Measurements from ENCODE around the gene ADAMTS18. TPM values are rescaled to one million over a fixed set of nuclear protein-coding genes. Genes with fewer than 3 reads are reported as not detected.

The ADAMTS18 gene
- total RNA-seq, 4 donors from 2014 or later, result 2.8 to 21.1 (median 7.8) TPM

- TF ChIP-seq CTCF (IDR thresholded peaks at IDR 0.05), result no peak
- DNase-seq (ENCODE audit: low spot score) (no peak), ATAC-seq (ENCODE audit: low FRiP score) (no peak)
Measured at GRCh38 chr16:77359065-77359502, 75.8 kb downstream of the ADAMTS18 start.

DNA sequence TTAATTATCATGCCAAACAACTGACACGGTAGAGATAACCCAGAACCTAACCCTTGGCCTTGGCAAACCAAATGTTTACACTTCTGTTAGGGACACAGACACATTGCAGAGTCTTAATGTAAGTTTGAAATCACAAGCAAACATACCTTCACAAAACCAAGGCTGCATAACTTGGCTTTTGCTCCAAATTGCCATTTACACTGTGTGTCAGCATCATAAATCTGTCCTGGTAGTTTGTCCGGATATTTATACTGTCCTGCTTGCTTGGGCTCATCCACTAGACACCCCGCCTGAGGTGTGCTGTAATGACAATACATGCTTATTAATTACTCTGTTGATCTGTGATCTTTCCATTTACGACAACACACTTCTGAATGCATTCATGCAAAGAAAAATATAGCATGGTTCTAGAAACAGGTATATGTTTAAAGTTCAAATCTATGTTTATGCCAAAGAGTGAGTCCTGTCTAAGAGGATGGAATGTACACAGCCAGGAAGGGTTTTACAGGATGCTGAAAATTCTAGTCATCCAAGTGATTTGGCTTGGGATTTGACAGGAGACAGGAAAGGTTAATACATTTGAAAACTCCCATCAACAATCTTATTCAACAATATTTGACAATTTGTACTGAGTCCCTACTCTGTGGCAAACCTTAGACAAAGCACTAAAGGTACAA is 81.1 kb downstream of the ADAMTS18 start:
- no peak for ATAC-seq (ENCODE audit: low FRiP score)
- no peak for DNase-seq (ENCODE audit: low spot score)
- no peak for TF ChIP-seq CTCF (IDR thresholded peaks at IDR 0.05)

GRCh38 chr16:77344341-77344740 is 90.5 kb downstream of the ADAMTS18 start:
- ATAC-seq (ENCODE audit: low FRiP score) (no peak), DNase-seq (ENCODE audit: low spot score) (no peak)

DNA sequence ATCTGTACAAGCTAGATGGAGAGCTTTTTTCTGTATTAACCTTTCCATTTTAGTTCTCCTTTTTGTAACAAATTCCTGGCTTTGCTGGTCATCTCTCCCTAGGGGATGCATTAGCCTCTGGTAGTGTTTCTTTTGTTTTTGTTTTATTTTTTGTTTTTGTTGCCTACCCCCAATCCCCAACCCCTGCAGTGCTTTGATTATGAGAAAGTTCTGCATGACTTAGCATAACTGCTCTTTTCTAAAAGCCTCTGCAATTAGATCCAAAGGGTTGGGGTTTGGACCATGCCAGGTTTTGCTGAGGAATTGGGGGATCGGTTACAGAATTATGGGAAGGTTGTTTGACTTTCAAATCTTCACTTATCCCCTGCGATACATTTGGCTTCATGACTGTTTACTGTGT is 98.2 kb downstream of the ADAMTS18 start:
- ATAC-seq (ENCODE audit: low FRiP score), result no peak
- no peak for DNase-seq (ENCODE audit: low spot score)
- no peak for TF ChIP-seq CTCF (IDR thresholded peaks at IDR 0.05)

More at GRCh38 chr16:77344341-77344740, 90.5 kb downstream of the ADAMTS18 start:
- TF ChIP-seq CTCF (IDR thresholded peaks at IDR 0.05), result no peak

GRCh38 chr16:77335652-77336234 is 99.1 kb downstream of the ADAMTS18 start:
- no peak for TF ChIP-seq CTCF (IDR thresholded peaks at IDR 0.05)
- DNase-seq (ENCODE audit: low spot score) (no peak), ATAC-seq (ENCODE audit: low FRiP score) (no peak)

GRCh38 chr16:77332792-77333191 is 102.0 kb downstream of the ADAMTS18 start:
- ATAC-seq (ENCODE audit: low FRiP score), result no peak

More at GRCh38 chr16:77332792-77333191, 102.0 kb downstream of the ADAMTS18 start:
- DNase-seq (ENCODE audit: low spot score), result no peak
- TF ChIP-seq CTCF (IDR thresholded peaks at IDR 0.05), result no peak
